PC-3 (cell line): ENCODE results near the gene CYBA. TPM values are rescaled to one million over a fixed set of nuclear protein-coding genes. Genes with fewer than 3 reads are reported as not detected.

ENCODE experiments used
- ATAC-seq: fragments of 200-7000 bp; cut with Tn5 transposase; 2 replicates; pipeline ENCODE4 v1.9.1; 2020; ENCODE audit warnings: mild to moderate bottlenecking, moderate library complexity
- BruUV-seq: library from RNA; stranded (reverse); fragments of 400-500 nt; replicated peaks from 2 replicates; lab custom pipeline; 2021; lab: Mats Ljungman, UMichigan
- CTCF ChIA-PET: fragments of 300-600 bp; sonication (Branson Sonifier 250); formaldehyde crosslinking; loops from one replicate; lab custom pipeline; 2022; ENCODE audit warnings: antibody characterized with exemption; lab: Charles Lee
- POLR2A ChIA-PET: fragments of 300-600 bp; sonication (Branson Sonifier 250); formaldehyde crosslinking; loops from one replicate; lab custom pipeline; 2022; ENCODE audit warnings: antibody characterized with exemption; ENCODE audit not compliant: unreplicated experiment; lab: Charles Lee
- DNase-seq: peaks from one replicate; pipeline ENCODE4 v3.0.0-alpha.2; 2015
- H2AFZ ChIP-seq: fragments of 300-600 bp; sonication (generic); 2 replicates; pipeline ENCODE4 v1.6.0; 2016; ENCODE audit warnings: antibody characterized with exemption, low read length
- H3F3A ChIP-seq: fragments of 300-600 bp; sonication (generic); one replicate; pipeline ENCODE4 v1.6.0; 2017; ENCODE audit warnings: antibody characterized with exemption, low read length, control low read depth, mild to moderate bottlenecking; ENCODE audit not compliant: unreplicated experiment
- H3K27ac ChIP-seq: fragments of 300-600 bp; sonication (generic); 2 replicates; pipeline ENCODE4 v1.5.1; 2016; ENCODE audit warnings: mild to moderate bottlenecking, low read length
- H3K27me3 ChIP-seq: fragments of 300-600 bp; sonication (generic); 2 replicates; pipeline ENCODE4 v1.6.1; 2016; ENCODE audit warnings: low read length, mixed read lengths
- H3K36me3 ChIP-seq: fragments of 300-600 bp; sonication (generic); 2 replicates; pipeline ENCODE4 v1.6.1; 2016; ENCODE audit warnings: low read depth, mixed run types, low read length, mixed read lengths
- H3K4me1 ChIP-seq: fragments of 300-600 bp; sonication (generic); 2 replicates; pipeline ENCODE4 v1.5.1; 2016; ENCODE audit warnings: low read length; ENCODE audit not compliant: insufficient read depth
- H3K4me2 ChIP-seq: fragments of 300-600 bp; sonication (generic); 2 replicates; pipeline ENCODE4 v1.6.0; 2016; ENCODE audit warnings: low read length
- H3K4me3 ChIP-seq: fragments of 300-600 bp; sonication (generic); 2 replicates; pipeline ENCODE4 v1.5.1; 2016; ENCODE audit warnings: mild to moderate bottlenecking, low read length, mixed read lengths
- H3K79me2 ChIP-seq: fragments of 300-600 bp; sonication (generic); 2 replicates; pipeline ENCODE4 v1.6.1; 2017; ENCODE audit warnings: low read length, mixed read lengths
- H3K9ac ChIP-seq: fragments of 300-600 bp; sonication (generic); 2 replicates; pipeline ENCODE4 v1.6.0; 2016; ENCODE audit warnings: mild to moderate bottlenecking, low read length
- H3K9me2 ChIP-seq: fragments of 300-600 bp; sonication (generic); replicated peaks from 2 replicates; pipeline ENCODE4 v1.6.1; 2016; ENCODE audit warnings: mixed run types, low read length, mixed read lengths
- H3K9me3 ChIP-seq: fragments of 300-600 bp; sonication (generic); 2 replicates; pipeline ENCODE4 v1.6.1; 2016; ENCODE audit warnings: low read length, mixed read lengths
- H4K20me1 ChIP-seq: fragments of 300-600 bp; sonication (generic); 2 replicates; pipeline ENCODE4 v1.6.1; 2016; ENCODE audit warnings: low read length, mixed read lengths
- EZH2 ChIP-seq: fragments of 300-600 bp; sonication (generic); IDR thresholded peaks from one replicate; pipeline ENCODE4 v1.6.1; 2017; ENCODE audit warnings: antibody characterized with exemption, mild to moderate bottlenecking, low read length; ENCODE audit not compliant: unreplicated experiment
- EZH2phosphoT487 ChIP-seq: fragments of 300-600 bp; sonication (generic); IDR thresholded peaks from 2 replicates; pipeline ENCODE4 v1.6.1; 2018; ENCODE audit warnings: mild to moderate bottlenecking, antibody characterized with exemption, low read length, borderline replicate concordance
- intact Hi-C: fragments of 100-400 bp; cut with micrococcal nuclease; formaldehyde crosslinking; loops from 2 replicates; pipeline ENCODE4 v1.9.0; 2023
- total RNA-seq: library from RNA; depleted of rRNA; stranded (reverse); fragments of >200 nt; gene quantifications from 2 replicates; pipeline ENCODE4 v1.2.3, GENCODE V29; 2014
- TF ChIP-seq, protein P1 (sequence below): fragments of 300-600 bp; sonication (generic); conservative IDR thresholded peaks from 2 replicates; pipeline ENCODE4 v1.5.1; 2017; ENCODE audit warnings: antibody characterized with exemption, low read depth, mild to moderate bottlenecking, low read length

Gene CYBA
- total RNA-seq, 1 experiment from 2014 or later: not detected

DNA sequence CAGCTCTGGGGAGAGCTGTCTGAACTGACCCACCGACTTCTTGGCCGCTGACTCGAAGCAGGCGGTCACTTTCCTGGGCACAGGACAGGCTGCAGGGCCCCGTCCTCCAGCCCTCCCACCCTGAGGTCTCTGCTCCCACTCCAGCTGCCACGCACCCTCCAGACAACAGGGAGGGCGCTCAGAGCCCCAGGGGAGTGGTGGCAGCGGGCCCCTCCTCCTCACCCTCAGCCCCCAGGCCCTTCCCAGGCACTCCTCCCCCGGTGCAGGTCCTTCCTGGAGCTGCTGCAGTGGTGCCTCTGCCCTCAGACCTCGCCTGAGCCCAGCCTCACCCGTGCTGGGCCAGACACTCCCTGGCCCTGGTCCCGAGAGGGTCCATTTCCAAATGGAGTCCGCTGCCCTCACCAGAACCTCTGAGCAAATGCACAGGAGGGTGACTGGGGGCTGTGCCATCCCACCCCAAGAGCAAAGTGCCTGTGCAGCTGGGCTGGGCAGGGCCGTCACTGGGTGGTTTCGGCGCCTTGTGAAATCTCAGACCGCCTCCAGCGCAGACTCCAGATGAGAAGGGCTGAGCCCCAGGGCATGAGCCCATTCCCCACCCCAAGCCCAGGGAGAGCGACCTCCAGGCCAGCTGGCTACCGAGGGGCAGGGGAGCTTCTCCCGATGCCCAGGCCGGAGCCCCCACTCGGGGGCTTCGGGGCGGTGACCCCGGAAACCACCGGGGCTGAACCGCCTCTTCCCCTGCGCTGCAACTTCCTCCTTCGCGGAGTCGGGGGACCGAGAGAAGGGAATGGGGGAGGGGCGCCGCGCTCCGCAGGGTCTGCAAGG lies 717 bp downstream of the CYBA start:
- Histone ChIP-seq H3F3A (no peaks in the 10 kb centered on the region), H3K36me3 (no peaks in the 10 kb centered on the region), H3K27ac (no peak overlapping the region), H4K20me1 (no peaks in the 10 kb centered on the region), H3K9me2 (no peaks in the 10 kb centered on the region), H3K79me2 (no peaks in the 10 kb centered on the region), H3K27me3 (no peaks in the 10 kb centered on the region), H3K9me3 (no peaks in the 10 kb centered on the region), H3K4me1 (no peaks in the 10 kb centered on the region), H3K9ac (no peak overlapping the region), H3K4me2 (no peak overlapping the region), H3K4me3 (no peak overlapping the region), H2AFZ (no peak overlapping the region)
- intact Hi-C loops: no loop called here
- POLR2A ChIA-PET: no interaction called here
- DNase-seq (no peak), ATAC-seq (no peak)
- TF ChIP-seq, protein P1, sequence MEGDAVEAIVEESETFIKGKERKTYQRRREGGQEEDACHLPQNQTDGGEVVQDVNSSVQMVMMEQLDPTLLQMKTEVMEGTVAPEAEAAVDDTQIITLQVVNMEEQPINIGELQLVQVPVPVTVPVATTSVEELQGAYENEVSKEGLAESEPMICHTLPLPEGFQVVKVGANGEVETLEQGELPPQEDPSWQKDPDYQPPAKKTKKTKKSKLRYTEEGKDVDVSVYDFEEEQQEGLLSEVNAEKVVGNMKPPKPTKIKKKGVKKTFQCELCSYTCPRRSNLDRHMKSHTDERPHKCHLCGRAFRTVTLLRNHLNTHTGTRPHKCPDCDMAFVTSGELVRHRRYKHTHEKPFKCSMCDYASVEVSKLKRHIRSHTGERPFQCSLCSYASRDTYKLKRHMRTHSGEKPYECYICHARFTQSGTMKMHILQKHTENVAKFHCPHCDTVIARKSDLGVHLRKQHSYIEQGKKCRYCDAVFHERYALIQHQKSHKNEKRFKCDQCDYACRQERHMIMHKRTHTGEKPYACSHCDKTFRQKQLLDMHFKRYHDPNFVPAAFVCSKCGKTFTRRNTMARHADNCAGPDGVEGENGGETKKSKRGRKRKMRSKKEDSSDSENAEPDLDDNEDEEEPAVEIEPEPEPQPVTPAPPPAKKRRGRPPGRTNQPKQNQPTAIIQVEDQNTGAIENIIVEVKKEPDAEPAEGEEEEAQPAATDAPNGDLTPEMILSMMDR: no peak
- TF ChIP-seq EZH2phosphoT487 (no peak), EZH2 (no peak)
- BruUV-seq: no TSS peak
- CTCF ChIA-PET: no interaction called here

DNA sequence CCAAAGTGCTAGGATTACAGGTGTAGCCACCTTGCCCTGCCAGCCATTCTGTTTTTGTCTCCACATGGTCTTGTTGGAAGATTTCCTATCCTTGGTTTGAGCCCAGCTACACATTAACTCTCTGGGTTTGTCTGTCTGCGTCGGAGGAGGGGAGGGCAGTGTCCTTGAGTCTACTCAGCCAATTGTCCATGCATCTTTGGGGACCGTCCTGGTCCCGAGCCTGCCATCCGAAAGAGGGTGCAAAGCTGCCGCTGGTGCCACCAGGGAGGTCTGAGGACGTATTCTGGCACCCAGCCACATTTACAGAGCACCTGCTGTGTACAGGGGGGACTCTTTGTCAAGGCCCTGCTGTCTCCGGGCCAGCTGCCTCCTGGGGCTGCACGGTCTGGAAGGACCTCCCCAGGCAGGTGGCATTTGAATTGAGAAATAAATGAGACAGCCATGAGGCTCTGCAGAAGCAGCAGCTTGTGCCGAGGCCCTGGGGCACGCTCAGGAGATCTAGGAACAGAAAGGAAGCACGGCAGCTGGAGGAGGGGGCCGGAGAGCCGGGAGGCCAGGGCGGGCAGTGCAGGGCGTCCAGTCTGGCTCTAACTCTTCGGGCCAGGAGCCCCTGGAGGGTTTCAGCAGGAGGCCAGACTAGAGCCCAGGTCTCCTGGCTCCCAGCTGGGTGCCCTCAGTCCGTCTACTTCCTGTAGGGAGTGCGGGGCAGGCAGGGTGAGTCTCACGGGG lies 1.5 kb downstream of the CYBA start:
- no peak for ATAC-seq
- Histone ChIP-seq H3F3A (no peaks in the 10 kb centered on the region), H3K36me3 (no peaks in the 10 kb centered on the region), H3K4me3 (no peak overlapping the region), H3K9me3 (no peaks in the 10 kb centered on the region), H2AFZ (no peak overlapping the region), H3K9ac (no peak overlapping the region), H3K27ac (no peak overlapping the region), H3K4me2 (no peak overlapping the region), H3K4me1 (no peaks in the 10 kb centered on the region), H3K27me3 (no peaks in the 10 kb centered on the region), H4K20me1 (no peaks in the 10 kb centered on the region), H3K9me2 (no peaks in the 10 kb centered on the region), H3K79me2 (no peaks in the 10 kb centered on the region)
- ChIA-PET CTCF (no interaction called here), POLR2A (no interaction called here)
- DNase-seq: no peak
- intact Hi-C loops: no loop called here
- TF ChIP-seq, protein P1: no peak
- BruUV-seq: no TSS peak
